GM23248 (cell line): ENCODE data around the gene TEX29. TPM values are rescaled to one million over a fixed set of nuclear protein-coding genes. Genes with fewer than 3 reads are reported as not detected.

Experiments
- DNase-seq: peaks from one replicate; pipeline ENCODE4 v3.0.0-alpha.2; 2015
- H2AFZ ChIP-seq: fragments of 200-600 bp; sonication (generic); 2 replicates; pipeline ENCODE4 v1.6.1; 2016; ENCODE audit warnings: antibody characterized with exemption
- H3F3A ChIP-seq: fragments of 200-600 bp; sonication (generic); 2 replicates; pipeline ENCODE4 v1.6.1; 2016; ENCODE audit warnings: mild to moderate bottlenecking, antibody characterized with exemption, mixed run types; ENCODE audit not compliant: insufficient read depth
- H3K27ac ChIP-seq: fragments of 200-600 bp; sonication (generic); 2 replicates; pipeline ENCODE4 v1.5.1; 2016; ENCODE audit warnings: mild to moderate bottlenecking
- H3K27me3 ChIP-seq: fragments of 200-600 bp; sonication (generic); replicated peaks from 2 replicates; pipeline ENCODE4 v1.6.1; 2016; ENCODE audit warnings: mild to moderate bottlenecking; ENCODE audit not compliant: insufficient read depth
- H3K36me3 ChIP-seq: fragments of 200-600 bp; sonication (generic); 2 replicates; pipeline ENCODE4 v1.6.1; 2016; ENCODE audit warnings: low read depth, mild to moderate bottlenecking
- H3K4me1 ChIP-seq: fragments of 200-600 bp; sonication (generic); 2 replicates; pipeline ENCODE4 v1.6.1; 2016; ENCODE audit warnings: mild to moderate bottlenecking; ENCODE audit not compliant: insufficient read depth
- H3K4me2 ChIP-seq: fragments of 200-600 bp; sonication (generic); one replicate; pipeline ENCODE4 v1.6.1; 2016; ENCODE audit warnings: mild to moderate bottlenecking; ENCODE audit not compliant: unreplicated experiment
- H3K4me3 ChIP-seq: fragments of 200-600 bp; sonication (generic); 2 replicates; pipeline ENCODE4 v1.5.1; 2016; ENCODE audit warnings: mild to moderate bottlenecking
- H3K79me2 ChIP-seq: fragments of 200-600 bp; sonication (generic); 2 replicates; pipeline ENCODE4 v1.6.1; 2016; ENCODE audit warnings: mild to moderate bottlenecking; ENCODE audit not compliant: insufficient read depth
- H3K9ac ChIP-seq: fragments of 200-600 bp; sonication (generic); 2 replicates; pipeline ENCODE4 v1.6.1; 2016; ENCODE audit warnings: mild to moderate bottlenecking
- H3K9me2 ChIP-seq: fragments of 200-600 bp; sonication (generic); 2 replicates; pipeline ENCODE4 v1.6.1; 2016; ENCODE audit warnings: mixed run types, mild to moderate bottlenecking, moderate library complexity; ENCODE audit not compliant: insufficient read depth
- H3K9me3 ChIP-seq: fragments of 200-600 bp; sonication (generic); one replicate; pipeline ENCODE4 v1.6.1; 2017; ENCODE audit warnings: low read depth
- H4K20me1 ChIP-seq: fragments of 200-600 bp; sonication (generic); 2 replicates; pipeline ENCODE4 v1.6.0; 2016; ENCODE audit not compliant: insufficient read depth
- EZH2 ChIP-seq: fragments of 200-600 bp; sonication (generic); IDR thresholded peaks from 2 replicates; pipeline ENCODE4 v1.6.1; 2018; ENCODE audit warnings: antibody characterized with exemption, mild to moderate bottlenecking; ENCODE audit not compliant: insufficient read depth, poor library complexity, severe bottlenecking
- EZH2phosphoT487 ChIP-seq: fragments of 200-600 bp; sonication (generic); IDR thresholded peaks from 2 replicates; pipeline ENCODE4 v1.6.1; 2018; ENCODE audit warnings: antibody characterized with exemption, moderate library complexity, mild to moderate bottlenecking, low read depth; ENCODE audit not compliant: insufficient read depth
- WGBS, 2 experiments: methylation state at CpG; one replicate each; pipeline ENCODE4 v1.1.6; 2015 to 2017; ENCODE audit warnings: low lambda C conversion rate in 2 of 2, low coverage in 1 of 2; ENCODE audit errors: missing lambda C conversion rate in 2 of 2; 5-methylcytosine and 5-hydroxymethylcytosine counted together
- in situ Hi-C: fragments of 300-500 bp; cut with MboI; formaldehyde crosslinking; loops from 2 replicates; pipeline ENCODE4 v1.15.0; 2020
- polyA plus RNA-seq: library from polyadenylated mRNA; unstranded; fragments of >200 nt; fragmentation: Nextera tagmentation; extraction: Ambion mirVana; gene quantifications from 2 replicates; pipeline ENCODE4 v1.2.1, GENCODE V29; 2016
- total RNA-seq: library from RNA; depleted of rRNA; stranded (reverse); fragments of >200 nt; shearing (Covaris generic); gene quantifications from 2 replicates; pipeline ENCODE4 v1.2.3, GENCODE V29; 2014

Gene TEX29
- total and polyA plus RNA-seq, 2 experiments from 2014 or later, result 0.75 TPM; not detected in 1

- Histone ChIP-seq H3K27ac (no peak overlapping the region), H3K9ac (no peak overlapping the region), H4K20me1 (no peaks in the 10 kb centered on the region), H3K4me2 (no peak overlapping the region), H2AFZ (no peak overlapping the region), H3K36me3 (no peaks in the 10 kb centered on the region), H3K4me3 (no peak overlapping the region), H3K27me3 (peaks cover 32% of the 10 kb centered on the region), H3K9me3 (no peaks in the 10 kb centered on the region), H3F3A (no peaks in the 10 kb centered on the region), H3K4me1 (no peaks in the 10 kb centered on the region), H3K9me2 (no peaks in the 10 kb centered on the region), H3K79me2 (no peaks in the 10 kb centered on the region)
- DNase-seq, result no peak
- TF ChIP-seq EZH2 (no peak), EZH2phosphoT487 (no peak)
- in situ Hi-C loops, result no loop called here
- 53 to 59% methylated on average over 20 of the region's 20 CpGs for WGBS, 2 experiments
Observed at GRCh38 chr13:111361046-111361872, 40.8 kb downstream of the TEX29 start.

DNA sequence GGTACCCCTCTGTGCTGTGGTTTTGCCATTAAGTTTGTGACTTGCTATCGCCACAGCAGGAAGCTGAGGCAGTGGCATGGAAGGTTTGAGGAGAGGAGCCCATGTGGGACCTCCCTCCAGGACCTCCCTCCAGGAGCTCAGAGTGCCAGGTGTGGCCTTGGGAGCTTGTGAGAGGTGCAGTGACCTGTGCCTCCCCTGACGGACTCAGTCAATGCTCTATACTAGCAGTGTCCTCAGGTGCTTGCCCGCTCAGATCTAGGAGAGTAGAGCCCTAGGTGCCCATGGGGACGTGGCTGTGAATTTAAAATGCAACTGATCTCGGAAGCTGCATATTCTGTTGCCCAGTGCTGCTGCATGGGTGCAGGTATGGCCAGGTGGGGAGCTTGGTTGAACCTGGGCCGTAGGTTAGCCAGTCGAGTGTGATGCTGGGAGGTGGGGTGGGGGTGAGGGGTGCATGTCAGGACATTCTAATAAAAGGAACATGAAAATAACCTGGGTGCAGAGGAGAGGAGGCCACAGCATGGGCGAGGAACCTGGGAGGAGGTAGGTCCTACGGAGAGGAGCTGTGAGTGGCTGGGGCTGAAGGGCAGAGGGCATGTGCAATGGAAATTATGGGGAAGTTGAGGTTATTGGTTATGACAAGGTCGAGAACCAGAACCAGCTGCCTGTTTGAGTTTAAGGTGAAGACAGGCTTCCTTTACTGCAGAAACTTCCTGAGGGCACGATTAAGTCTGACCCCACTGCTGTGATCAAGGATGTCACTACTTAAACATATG is 41.6 kb downstream of the TEX29 start:
- DNase-seq, result no peak
- H4K20me1 ChIP-seq, result no peaks in the 10 kb centered on the region
- H3K79me2 ChIP-seq, result no peaks in the 10 kb centered on the region
- H3K4me3 ChIP-seq, result no peak overlapping the region
- no peaks in the 10 kb centered on the region for H3K36me3 ChIP-seq
- TF ChIP-seq EZH2 (no peak), EZH2phosphoT487 (no peak)
- no peak overlapping the region for H3K27ac ChIP-seq
- in situ Hi-C loops, result no loop called here
- no peaks in the 10 kb centered on the region for H3K9me3 ChIP-seq
- no peak overlapping the region for H3K9ac ChIP-seq
- H3F3A ChIP-seq, result no peaks in the 10 kb centered on the region
- no peak overlapping the region for H3K4me2 ChIP-seq
- no peak overlapping the region for H2AFZ ChIP-seq
- H3K9me2 ChIP-seq, result no peaks in the 10 kb centered on the region
- no peaks in the 10 kb centered on the region for H3K4me1 ChIP-seq
- WGBS, 2 experiments, result 29 to 32% methylated on average over 11 of the region's 11 CpGs
- peaks cover 31% of the 10 kb centered on the region for H3K27me3 ChIP-seq

DNA sequence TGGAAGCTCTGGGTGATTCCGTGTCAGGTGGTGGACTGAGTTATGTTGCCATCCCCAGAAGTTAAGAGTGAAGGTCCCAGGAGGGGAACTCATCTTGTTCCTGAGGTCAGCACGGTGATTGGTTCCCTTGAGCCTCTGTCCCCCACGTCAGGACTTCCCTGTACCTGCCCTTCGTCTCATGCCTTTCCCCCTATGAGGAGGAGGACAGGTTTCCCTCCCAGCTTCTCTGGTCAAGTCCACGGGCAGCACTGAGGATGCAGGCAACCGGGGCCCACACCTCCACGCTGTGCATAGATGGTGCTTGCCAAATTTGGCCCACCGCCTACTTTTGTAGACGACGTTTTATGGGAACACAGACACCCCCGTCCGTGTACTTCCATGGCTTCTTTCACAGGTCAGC is 42.7 kb downstream of the TEX29 start:
- peaks cover 31% of the 10 kb centered on the region for H3K27me3 ChIP-seq
- H3K79me2 ChIP-seq, result no peaks in the 10 kb centered on the region
- no peak overlapping the region for H3K9ac ChIP-seq
- WGBS, 2 experiments, result 36 to 44% methylated on average over 12 of the region's 12 CpGs
- H4K20me1 ChIP-seq, result no peaks in the 10 kb centered on the region
- no peak overlapping the region for H3K27ac ChIP-seq
- no peak overlapping the region for H3K4me3 ChIP-seq
- H3K4me1 ChIP-seq, result no peaks in the 10 kb centered on the region
- no peak overlapping the region for H3K4me2 ChIP-seq
- no peaks in the 10 kb centered on the region for H3K9me3 ChIP-seq
- no peaks in the 10 kb centered on the region for H3K36me3 ChIP-seq
- no peaks in the 10 kb centered on the region for H3K9me2 ChIP-seq
- no peak overlapping the region for H2AFZ ChIP-seq
- TF ChIP-seq EZH2phosphoT487, result no peak
- no peak for TF ChIP-seq EZH2
- in situ Hi-C loops, result no loop called here
- no peaks in the 10 kb centered on the region for H3F3A ChIP-seq
- no peak for DNase-seq

GRCh38 chr13:111363591-111363990 is 43.1 kb downstream of the TEX29 start:
- H3F3A ChIP-seq, result no peaks in the 10 kb centered on the region
- H3K27me3 ChIP-seq, result peaks cover 31% of the 10 kb centered on the region
- H3K4me1 ChIP-seq, result no peaks in the 10 kb centered on the region
- DNase-seq, result no peak
- H3K79me2 ChIP-seq, result no peaks in the 10 kb centered on the region
- in situ Hi-C loops, result no loop called here
- 37% methylated on average over 7 of the region's 7 CpGs for WGBS, 2 experiments
- no peak overlapping the region for H3K9ac ChIP-seq
- no peaks in the 10 kb centered on the region for H3K9me2 ChIP-seq
- TF ChIP-seq EZH2, result no peak
- no peak for TF ChIP-seq EZH2phosphoT487
- H3K9me3 ChIP-seq, result no peaks in the 10 kb centered on the region
- H3K27ac ChIP-seq, result no peak overlapping the region
- no peak overlapping the region for H3K4me2 ChIP-seq
- H4K20me1 ChIP-seq, result no peaks in the 10 kb centered on the region
- no peaks in the 10 kb centered on the region for H3K36me3 ChIP-seq
- H3K4me3 ChIP-seq, result no peak overlapping the region
- H2AFZ ChIP-seq, result no peak overlapping the region
